ENCODE data around the gene SHISAL1.

Gene SHISAL1

GRCh38 chr22:44206330-44206645 lies 106.5 kb downstream of the SHISAL1 start:
- DNase-seq: no peak

- no peak for DNase-seq
Measured at GRCh38 chr22:44205516-44206329, 107.0 kb downstream of the SHISAL1 start.

GRCh38 chr22:44204739-44205515 lies 107.8 kb downstream of the SHISAL1 start:
- DNase-seq: no peak

- no peak for DNase-seq
Measured at GRCh38 chr22:44203203-44203602, 109.5 kb downstream of the SHISAL1 start.

- no peak for DNase-seq
Measured at GRCh38 chr22:44202261-44202789, 110.4 kb downstream of the SHISAL1 start.

GRCh38 chr22:44201665-44202064 lies 111.1 kb downstream of the SHISAL1 start:
- DNase-seq: no peak

- no peak for DNase-seq
Measured at GRCh38 chr22:44200855-44201550, 111.7 kb downstream of the SHISAL1 start.

- no peak for DNase-seq
Measured at GRCh38 chr22:44200451-44200850, 112.3 kb downstream of the SHISAL1 start.

- DNase-seq: no peak
Measured at GRCh38 chr22:44199866-44200265, 112.9 kb downstream of the SHISAL1 start.

GRCh38 chr22:44199164-44199563 lies 113.6 kb downstream of the SHISAL1 start:
- DNase-seq: no peak

- no peak for DNase-seq
Measured at GRCh38 chr22:44197271-44197670, 115.5 kb downstream of the SHISAL1 start.

- DNase-seq: no peak
Measured at GRCh38 chr22:44196731-44197131, 116.0 kb downstream of the SHISAL1 start.

- DNase-seq: no peak
Measured at GRCh38 chr22:44196241-44196640, 116.5 kb downstream of the SHISAL1 start.

- no peak for DNase-seq
Measured at GRCh38 chr22:44195189-44195871, 117.4 kb downstream of the SHISAL1 start.

- DNase-seq: no peak
Measured at GRCh38 chr22:44194569-44194968, 118.2 kb downstream of the SHISAL1 start.

Measured in T-helper 2 cell (primary cell).